Measurements from ENCODE around the gene NMS.
"Not testable (repeated sequence)": the region's sequence is repeated elsewhere in the genome, so short reads cannot be mapped to it uniquely, and the experiment has no call there.

The NMS gene, protein sequence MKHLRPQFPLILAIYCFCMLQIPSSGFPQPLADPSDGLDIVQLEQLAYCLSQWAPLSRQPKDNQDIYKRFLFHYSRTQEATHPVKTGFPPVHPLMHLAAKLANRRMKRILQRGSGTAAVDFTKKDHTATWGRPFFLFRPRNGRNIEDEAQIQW

DNA sequence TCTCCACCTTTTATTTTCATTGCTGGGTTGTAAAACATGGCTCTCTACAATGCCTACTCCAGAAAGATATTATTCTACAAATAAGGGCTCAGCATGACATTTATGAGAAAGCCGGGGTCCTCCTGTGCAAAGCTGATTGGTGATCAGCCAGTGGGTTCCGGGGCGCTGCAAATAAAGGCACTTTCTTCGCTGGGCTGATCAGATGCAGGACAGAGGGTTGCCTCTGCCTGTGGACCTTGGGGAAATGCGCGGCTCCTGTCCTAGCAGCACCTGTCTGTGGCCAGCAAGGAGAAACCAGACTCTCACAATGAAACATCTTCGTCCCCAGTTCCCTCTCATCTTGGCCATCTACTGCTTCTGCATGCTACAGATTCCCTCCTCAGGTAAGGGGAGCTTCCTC lies at the start of gene NMS:
Gene NMS (plus strand): TSS at position 301 of the 400 bp plus-strand sequence. CDS start 7 bp downstream, at position 308.
- no peak for DNase-seq

DNA sequence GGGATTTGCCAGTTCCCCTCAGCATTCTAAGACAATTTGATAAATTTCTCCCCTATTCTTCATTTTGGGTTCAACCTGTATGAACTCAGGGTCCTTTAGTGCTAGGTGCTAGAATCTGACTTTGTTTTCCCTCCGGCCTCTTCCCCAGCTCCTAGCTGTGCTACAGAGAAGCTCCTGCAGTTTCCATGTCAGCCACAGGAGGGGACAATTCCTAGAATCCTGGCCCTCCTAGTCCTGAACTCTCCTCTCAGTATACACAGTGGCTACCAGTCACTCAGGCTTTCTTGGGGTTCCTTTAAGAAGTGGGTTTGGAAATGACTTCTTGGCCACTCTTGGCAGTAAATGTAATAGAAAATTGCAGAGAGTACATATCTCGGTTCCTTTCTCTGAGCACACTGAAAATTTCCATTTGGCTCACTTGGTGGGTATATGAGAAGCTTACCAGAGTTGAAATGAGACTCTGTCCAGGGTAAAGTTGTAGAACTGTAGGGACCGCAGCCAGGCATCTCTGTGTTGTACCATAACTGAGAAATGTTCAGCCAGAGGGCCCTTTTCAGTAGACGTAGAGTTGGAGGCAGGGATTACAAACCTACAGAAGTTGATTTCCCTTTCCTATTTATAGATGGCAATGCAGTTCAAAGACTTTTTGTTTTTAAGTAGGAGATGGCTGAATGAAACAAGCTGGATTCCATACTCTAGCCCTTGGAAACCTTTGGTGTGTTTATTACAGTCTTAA lies 47.8 kb upstream of the NMS start:
- no peak for DNase-seq

DNA sequence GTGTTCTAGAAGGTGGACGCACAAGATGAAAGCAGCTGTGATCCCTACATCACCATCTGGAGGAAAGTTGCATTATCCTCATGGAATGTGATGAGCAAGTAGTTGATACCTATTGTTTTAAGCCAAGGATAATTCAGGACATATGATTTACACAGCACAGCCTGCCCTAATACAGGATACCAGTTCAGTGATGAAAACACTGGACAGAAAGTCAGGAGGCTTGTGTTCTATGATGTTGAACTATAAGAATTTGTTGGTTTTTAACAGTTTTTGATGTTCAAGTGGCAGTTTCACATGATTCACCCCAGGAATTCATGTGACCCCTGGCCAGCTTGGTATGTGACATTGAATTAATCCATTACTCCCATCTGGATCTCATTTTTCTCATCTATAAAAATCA lies 46.7 kb upstream of the NMS start:
- no peak for DNase-seq

DNA sequence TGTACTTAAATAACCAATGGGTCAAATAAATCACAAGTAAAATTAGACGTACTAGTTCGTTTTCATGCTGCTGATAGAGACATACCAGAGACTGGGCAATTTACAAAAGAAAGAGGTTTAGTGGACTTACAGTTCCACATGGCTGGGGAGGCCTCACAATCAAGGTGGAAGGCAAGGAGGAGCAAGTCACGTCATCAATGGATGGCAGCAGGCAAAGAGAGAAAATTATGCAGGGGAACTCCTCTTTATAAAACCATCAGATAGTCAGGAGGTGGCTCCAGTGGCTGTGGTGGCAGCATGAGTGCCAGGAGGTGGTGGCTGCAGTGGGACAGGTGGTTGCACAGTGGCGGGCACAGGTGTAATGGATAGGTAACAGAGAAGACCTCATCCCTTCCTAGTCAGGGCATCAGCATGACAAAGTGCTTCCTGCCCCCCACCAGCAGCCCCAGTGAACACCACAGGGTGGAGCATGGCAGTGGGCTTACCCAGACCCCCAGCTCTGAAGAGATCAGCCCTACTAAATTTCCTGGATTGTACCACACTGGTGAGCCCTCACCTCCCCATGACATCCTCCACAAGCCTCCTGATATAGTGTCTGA lies 45.9 kb upstream of the NMS start:
- DNase-seq: no peak

DNA sequence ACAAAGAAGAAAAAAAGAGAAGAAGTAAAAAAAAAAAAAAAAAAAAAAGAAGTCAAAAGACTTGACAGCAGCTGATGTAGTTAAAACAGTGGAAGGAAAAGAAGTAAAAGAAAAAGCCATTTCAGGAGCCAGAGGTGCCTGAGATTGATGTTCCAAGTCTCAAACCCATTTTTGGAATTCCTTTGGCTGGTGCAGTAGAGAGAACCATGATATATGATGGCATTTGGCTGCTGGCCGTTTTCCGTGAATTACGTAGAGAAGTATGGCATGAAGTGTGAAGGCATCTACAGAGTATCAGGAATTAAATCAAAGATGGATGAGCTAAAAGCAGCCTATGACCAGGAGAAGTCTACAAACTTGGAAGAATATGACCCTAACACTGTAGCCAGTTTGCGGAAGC lies 45.2 kb upstream of the NMS start:
- DNase-seq: no peak

DNA sequence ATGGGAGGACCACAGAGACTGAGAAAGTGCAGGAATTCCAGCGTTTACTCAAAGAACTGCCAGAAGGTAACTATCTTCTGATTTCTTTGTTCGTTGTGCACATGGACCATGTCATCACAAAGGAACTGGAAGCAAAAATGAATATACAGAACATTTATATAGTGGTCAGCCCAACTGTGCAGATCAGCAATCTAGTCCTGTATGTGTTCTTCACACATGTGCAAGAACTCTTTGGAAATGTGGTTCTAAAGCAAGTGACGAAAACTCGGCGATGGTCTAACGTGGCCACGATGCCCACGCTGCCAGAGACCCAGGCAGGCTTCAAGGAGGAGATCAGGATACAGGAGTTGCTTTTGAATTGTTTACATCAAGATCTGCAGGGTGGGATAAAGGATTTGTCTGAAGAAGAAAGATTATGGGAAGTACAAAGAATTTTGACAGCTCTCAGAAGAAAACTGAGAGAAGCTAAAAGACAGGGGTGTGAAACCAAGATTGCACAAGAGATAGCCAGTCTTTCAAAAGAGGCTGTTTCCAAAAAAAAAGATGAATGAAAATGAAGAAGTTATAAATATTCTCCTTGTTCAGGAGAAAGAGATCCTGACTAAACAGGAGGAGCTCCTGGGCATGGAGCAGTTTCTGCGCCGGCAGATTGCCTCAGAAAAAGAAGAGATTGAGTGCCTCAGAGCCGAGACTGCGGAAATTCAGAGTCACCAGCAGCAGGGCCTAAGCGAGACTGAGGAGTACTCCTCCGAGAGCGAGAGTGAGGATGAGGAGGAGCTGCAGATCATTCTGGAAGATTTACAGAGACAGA lies 44.5 kb upstream of the NMS start:
- no peak for DNase-seq

DNA sequence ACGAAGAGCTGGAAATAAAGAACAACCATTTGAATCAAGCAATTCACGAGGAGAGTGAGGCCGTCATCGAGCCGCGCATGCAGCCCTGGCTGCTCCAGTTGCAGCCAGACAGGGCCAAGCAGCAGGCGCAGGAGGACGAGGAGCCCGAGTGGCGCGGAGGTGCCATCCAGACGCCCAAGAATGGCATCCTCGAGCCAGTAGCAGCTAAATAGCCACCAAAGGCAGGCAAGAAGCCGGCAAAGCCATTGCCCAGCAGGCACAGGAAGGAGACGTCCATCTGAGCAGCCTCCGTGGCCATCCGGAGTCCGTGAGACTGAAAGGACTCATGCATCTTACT lies 43.9 kb upstream of the NMS start:
- DNase-seq: no peak

DNA sequence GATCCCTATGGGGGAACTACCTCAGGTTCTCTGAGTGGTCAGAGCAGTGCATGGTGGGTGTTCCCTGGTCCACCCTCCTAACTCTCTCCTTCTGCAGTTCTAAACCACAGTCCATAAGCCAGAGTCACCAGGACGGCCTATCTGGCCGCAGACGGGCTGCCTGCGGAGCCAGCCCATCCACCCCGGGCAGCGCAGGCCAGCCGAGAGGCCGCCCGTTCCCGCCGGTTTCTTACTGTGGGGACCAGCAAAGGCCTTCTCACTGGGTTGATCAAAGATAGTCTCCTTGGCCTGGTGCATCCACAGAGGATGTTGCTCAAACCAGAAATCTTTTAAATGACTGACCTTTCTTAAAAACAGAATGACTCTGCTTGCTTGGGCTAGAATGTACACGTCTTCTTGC lies 43.2 kb upstream of the NMS start:
- no peak for DNase-seq

DNA sequence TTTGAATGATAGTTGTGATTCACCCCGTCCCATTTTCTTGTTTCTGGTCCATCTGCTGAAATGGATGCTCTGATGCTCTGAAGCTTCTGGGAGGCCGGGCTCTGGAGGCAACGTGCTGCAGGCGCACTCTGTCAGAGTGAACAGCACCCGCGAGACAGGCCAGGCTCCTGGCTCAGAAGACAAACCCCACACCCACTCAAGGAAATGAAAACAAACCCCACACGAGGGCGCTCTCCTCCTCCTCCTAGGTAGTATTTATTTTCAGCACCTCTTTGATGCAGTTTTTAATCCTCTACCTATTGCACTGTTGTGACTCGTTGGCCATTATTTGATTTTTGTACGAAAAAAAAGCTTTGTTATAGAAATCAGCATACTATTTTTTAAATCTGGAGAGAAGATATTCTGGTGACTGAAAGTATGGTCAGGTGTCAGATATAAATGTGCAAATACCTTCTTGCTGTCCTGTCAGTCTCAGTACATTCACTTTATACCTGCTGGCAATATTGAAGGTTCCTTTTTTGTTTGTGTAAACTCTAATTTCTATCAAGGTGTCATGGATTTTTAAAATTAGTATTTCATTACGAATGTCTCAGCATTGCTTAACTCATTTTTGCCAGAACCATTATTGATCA lies 42.5 kb upstream of the NMS start:
- peak; percentile 69 to 73 for DNase-seq

DNA sequence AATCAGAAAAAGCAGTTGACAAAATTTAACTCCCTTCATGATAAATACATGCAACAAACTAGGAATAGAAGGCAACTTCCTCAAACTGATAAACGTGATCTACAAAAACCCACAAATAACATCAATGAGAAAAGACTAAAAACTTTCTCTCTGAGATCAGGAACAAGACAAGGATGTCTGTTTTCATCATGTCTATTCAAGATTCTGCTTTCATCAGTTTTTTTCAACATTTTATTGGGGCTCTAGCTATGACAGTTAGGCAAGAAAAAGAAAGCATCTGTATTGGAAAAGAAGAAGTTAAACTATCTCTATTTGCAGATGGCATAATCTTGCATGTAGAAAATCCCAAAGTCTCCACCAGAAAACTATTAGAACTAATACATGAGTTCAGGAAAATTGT lies 40.6 kb upstream of the NMS start:
- DNase-seq: no peak

DNA sequence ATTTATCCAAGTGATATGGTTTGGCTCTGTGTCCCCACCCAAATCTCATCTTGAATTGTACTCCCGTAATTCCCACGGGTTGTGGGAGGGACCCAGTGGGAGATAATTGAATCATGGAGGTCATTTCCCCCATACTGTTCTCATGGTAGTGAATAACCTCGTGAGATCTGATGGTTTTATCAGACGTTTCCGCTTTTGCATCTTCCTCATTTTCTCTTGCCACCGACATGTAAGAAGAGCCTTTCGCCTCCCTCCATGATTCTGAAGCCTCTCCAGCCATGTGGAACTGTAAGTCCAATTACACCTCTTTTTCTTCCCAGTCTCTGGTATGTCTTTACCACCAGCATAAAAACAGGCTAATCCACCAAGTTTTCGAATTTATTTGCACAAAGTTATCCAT lies 32.5 kb upstream of the NMS start:
- DNase-seq: no peak

DNA sequence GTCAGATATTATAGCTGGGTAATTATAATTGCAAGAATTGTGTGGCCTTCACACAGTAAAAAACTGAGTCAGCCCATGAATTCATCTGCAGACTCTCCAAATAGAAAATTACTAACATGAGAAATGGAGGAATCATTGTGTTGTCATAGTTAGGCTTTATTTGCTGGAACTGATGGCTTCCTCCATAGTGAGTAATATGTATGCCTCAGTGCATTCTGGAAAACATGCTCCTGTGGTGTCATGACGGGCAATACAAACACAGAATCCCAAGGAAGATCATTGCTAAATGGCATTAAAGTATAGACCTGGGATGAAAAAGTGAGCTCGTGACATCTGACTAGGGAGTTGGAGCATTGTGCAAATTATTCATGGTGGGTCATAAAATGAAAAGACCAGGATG lies 23.6 kb upstream of the NMS start:
- DNase-seq: no peak

DNA sequence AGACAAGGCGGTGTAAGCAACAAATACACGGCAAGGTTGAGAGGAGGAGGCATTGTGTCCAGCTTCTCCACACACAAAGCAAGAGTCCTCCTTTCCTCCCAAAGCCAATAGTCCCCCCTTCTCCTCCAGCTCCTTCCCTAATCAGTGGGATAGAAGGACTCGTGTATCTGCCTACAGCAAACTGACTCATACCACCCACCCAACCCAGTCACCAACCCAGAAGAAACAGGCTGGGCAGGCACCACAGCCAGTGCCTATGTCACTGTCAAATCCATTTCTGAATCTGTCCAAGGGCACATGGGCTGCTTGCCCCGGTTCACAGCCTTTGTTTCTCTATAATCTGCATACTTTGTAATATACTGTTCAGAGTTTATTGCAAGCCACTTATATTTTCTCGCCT lies 19.2 kb upstream of the NMS start:
- DNase-seq: no peak

DNA sequence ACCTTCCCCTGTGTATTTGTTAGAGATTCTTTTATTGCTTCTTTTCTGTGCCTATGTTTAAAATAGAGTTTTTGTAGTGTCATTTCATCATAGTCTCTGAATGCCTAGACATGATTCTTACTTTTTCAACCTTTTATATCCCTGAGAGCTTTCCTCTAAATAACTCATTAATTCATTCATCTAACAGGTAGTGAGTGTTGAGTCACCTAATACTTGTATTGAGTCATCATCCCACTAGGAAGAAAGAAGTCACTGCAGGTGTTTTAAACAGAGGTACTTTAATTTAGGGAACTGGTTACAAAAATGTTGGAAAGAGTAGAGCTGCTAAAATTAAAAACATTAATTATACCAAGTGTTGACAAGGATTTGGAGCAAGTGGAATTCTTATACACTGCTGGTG lies 18.5 kb upstream of the NMS start:
- no peak for DNase-seq

DNA sequence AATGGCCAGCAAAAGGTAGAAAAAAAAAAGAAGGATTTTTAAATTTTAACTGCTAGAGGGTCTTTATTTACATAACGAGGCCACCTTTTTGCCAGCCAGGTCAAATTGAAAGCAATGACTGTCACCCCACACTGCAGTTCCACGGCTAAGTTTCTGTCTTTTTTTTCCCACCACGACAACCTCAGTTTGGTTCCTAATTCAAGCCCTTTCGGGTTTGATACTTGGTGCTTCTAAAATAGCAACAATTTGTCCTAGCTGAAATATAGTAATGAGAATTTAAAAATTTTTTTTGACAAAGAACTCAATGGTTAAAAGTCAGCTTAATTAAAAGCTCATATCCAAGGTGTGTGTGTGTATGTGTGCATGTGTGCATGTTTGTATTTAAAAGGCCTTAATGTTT lies 16.4 kb upstream of the NMS start:
- no peak for DNase-seq

DNA sequence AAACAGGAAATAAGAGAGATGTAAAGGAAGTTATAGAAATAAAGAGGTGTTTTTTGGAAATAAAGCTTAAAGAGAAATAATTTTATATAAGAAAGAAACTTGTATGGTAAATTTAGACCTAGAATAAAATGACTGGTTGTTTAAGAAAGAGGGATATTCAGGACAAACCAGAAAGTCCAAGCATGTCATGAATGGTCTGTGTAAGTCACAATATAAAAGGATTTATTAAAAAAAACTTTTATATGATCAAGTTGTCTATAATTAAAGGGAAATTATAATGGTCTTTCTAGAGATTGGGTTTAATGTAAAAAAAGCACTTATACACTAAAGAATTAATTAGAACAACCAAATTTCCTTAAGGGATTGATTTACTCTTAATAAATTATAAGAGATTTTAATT lies 13.9 kb upstream of the NMS start:
- not testable (repeated sequence) for DNase-seq

DNA sequence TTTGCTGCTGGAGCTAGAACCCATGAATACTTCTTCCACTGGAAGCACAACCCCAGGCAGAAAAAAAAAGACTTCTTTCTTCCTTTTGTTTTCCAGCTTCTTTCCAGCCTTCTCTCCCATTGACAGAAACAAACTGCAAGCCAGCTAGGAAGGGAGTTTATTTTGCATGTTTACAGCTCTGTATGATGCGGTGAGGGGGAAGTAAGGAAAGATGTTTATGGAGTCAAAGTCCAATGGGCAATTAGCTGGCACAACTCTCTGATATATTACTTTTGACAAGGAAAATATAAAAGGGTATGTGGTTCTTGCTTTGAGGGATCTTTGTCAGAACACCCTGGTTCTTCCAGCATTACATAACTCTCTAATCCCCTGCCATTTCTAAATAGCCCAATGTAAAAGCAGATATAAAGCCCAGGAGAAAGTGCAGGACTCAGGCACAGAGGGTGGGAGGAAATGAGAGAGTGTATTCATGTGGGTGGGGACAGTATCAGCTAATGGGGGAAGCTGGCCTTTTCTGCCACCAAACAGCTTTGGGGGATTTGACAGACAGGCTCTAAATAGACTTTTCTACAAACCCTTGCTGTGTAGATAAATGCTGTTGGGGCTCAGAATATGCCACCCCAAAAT lies 9.3 kb upstream of the NMS start:
- no peak for DNase-seq

DNA sequence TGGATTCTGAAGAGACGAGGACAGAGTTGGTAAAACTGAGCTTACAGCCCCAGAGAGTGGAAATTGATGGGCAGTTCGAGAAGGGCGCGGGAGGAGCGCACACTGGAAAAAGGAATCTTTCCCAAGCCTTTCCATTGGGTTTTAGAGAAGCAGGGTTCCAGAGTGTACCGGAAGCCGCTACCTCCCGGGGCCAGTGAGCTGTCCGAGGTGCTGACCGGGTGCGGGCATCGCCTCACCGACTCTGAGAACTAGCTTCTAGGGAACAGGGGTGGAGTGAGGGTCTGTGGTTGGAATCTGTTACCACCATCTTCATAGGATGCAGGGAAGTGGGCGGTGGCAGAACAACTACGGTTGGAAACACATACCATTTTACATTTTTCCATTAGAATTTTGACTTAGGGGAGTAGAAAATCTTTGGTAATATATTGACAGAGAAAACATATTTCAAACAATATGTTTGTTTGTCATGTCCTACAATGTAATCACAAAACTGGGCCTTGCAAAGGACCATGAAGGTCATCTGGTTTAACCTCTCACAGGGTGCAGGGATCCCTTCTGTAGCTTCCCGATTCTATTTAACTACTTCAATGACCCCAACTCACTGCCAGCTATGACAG lies 724 bp downstream of the NMS start:
- no peak for DNase-seq

DNA sequence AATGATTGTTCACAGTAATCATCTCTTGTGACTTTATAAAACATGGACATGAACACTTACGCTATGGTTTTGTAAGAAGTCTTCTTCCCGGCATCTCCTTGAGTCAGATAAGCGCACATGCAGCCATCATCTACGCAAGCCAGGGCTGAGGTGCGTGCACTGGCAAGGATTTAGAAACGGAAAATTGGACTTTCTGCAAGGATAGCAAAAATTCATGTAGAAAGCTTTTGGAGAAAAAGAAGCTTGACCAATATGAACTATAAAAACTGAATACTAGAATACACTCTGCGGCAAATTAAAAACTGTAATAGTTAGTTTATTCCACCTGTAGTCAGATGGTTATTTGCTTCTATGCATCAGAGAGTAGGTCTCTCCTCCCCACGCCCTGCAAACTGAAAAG lies 6.3 kb downstream of the NMS start:
- DNase-seq: no peak

DNA sequence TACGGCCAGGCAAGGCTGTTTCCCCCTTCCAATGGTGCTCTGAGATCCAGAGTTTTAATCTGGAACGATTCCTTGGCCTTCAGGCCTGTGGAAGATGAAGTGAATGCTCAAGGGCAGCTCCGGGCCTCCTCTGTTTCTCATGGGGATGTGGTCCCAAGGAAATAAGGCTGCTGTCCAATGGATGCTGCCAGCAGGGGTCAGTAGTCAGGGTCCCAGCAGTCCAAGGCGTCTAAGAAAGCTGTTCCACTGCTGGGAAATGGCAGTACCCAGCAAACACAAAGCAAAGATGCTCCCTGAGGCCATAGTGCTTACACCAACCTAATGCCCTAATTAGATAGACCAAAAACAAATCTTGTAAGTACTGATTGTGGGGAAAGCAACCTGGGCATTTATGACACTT lies 12.5 kb downstream of the NMS start:
- DNase-seq: no peak

DNA sequence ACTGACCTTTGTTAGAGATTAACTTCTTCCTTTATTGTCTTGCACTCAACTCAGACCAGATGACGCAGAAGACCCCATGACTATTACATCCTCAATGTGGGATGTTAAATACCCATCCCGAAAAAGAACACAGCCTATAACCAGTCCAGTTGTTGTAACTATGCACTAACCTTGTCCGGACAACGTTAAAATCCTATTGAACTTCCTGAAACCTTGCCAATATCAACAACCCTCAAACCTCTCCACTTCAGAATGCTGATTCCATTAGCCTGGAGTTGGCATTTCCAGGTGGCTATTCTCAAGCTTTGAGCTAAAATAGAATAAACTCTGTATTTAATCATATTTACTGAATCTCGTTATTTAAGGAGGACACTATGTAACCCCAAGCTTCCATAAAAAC lies 13.6 kb downstream of the NMS start:
- DNase-seq: no peak

DNA sequence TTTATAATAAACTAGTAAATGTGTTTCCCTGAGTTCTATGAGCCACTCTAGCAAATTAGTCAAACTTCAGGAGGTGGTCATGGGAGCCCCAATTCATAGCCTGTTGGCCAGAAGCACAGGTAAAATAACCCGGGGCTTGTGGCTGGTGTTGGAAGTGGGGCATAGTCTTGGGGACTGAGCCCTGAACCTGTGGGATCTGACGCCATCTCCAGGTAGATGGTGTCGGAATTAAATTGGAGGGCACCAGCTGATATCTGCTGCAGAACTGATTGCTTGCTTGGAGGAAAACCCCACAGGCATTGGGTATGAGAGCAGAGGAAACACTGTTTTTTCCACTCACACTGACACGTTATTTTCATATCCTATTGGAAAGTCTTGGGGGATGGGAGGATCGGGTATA lies 14.1 kb downstream of the NMS start:
- no peak for DNase-seq

DNA sequence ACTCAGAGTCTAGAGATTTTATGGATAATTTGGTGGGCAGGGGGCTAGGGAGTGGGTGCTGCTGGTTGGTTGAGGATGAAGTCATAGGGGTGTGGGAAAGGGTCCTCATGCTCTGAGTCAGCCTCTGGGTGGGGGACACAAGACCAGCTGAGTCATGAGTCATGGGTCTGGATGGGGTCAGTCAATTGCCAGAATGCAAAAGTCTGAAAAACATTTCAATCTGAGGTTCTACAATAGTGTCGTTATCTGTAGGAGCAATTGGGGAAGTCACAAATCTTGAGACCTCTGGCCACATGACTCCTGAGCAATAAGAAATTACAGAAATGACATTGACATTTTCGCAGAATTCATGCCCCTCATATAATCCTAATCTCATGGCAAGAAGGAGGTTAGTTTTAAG lies 15.1 kb downstream of the NMS start:
- no peak for DNase-seq

Data from activated CD4-positive, alpha-beta T cell treated with anti-CD3 and anti-CD28 coated beads, Interleukin-2, amount 50 U/mL, for 4 hours (primary cell).